IMR-90 (cell line): ENCODE measurements around the gene TPP1. TPM values are rescaled to one million over a fixed set of nuclear protein-coding genes. Genes with fewer than 3 reads are reported as not detected.

Source experiments
- ATAC-seq: fragments of 200-7000 bp; cut with Tn5 transposase; 2 replicates; pipeline ENCODE4 v1.9.1; 2020; ENCODE audit warnings: low read depth, mild to moderate bottlenecking, moderate library complexity
- BruUV-seq: library from RNA; stranded (reverse); fragments of 400-500 nt; replicated peaks from 2 replicates; lab custom pipeline; 2021; lab: Mats Ljungman, UMichigan
- CTCF ChIA-PET: fragments of 300-600 bp; formaldehyde crosslinking; extraction: SDS; loops from one replicate; lab custom pipeline; 2021; ENCODE audit warnings: antibody characterized with exemption; lab: Yijun Ruan, JAX
- POLR2A ChIA-PET: fragments of 300-600 bp; sonication (Branson Sonifier 250); formaldehyde crosslinking; loops from one replicate; lab custom pipeline; 2022; ENCODE audit warnings: antibody characterized with exemption; ENCODE audit not compliant: unreplicated experiment; lab: Charles Lee
- DNase-seq: peaks from one replicate; pipeline ENCODE4 v3.0.0; 2013
- H2AFZ ChIP-seq: replicated peaks from 2 replicates; pipeline ENCODE3; 2013; ENCODE audit warnings: low read length, mild to moderate bottlenecking; ENCODE audit not compliant: poor library complexity
- H2AK5ac ChIP-seq: 2 replicates; pipeline ENCODE4 v1.6.1; 2013; ENCODE audit warnings: low read depth, low read length, inconsistent platforms
- H2AK9ac ChIP-seq: replicated peaks from 2 replicates; pipeline ENCODE3; 2013; ENCODE audit warnings: mild to moderate bottlenecking, low read depth, low read length, moderate library complexity; ENCODE audit not compliant: poor library complexity
- H2BK120ac ChIP-seq: 2 replicates; pipeline ENCODE4 v1.6.1; 2013; ENCODE audit warnings: low read depth, low read length, inconsistent platforms
- H2BK15ac ChIP-seq: 3 replicates; pipeline ENCODE4 v1.6.1; 2013; ENCODE audit warnings: low read depth, low read length, inconsistent platforms
- H2BK20ac ChIP-seq: 2 replicates; pipeline ENCODE4 v1.6.1; 2013; ENCODE audit warnings: low read depth, mild to moderate bottlenecking, inconsistent platforms, low read length, moderate library complexity
- H2BK5ac ChIP-seq: 2 replicates; pipeline ENCODE4 v1.6.1; 2013; ENCODE audit warnings: mild to moderate bottlenecking, low read depth, low read length, inconsistent platforms; ENCODE audit not compliant: poor library complexity, severe bottlenecking
- H3K14ac ChIP-seq: replicated peaks from 2 replicates; pipeline ENCODE4 v1.6.1; 2013; ENCODE audit warnings: low read depth, low read length, inconsistent platforms
- H3K18ac ChIP-seq: 2 replicates; pipeline ENCODE4 v1.6.1; 2013; ENCODE audit warnings: low read depth, low read length, control low read depth
- H3K23ac ChIP-seq: 2 replicates; pipeline ENCODE4 v1.6.1; 2013; ENCODE audit warnings: low read depth, low read length, inconsistent platforms
- H3K27ac ChIP-seq: 2 replicates; pipeline ENCODE4 v1.5.1; 2013; ENCODE audit warnings: mild to moderate bottlenecking, control low read depth, low read length; ENCODE audit not compliant: insufficient read depth
- H3K27me3 ChIP-seq: 2 replicates; pipeline ENCODE4 v1.6.1; 2013; ENCODE audit warnings: low read length; ENCODE audit not compliant: control insufficient read depth, insufficient read depth
- H3K36me3 ChIP-seq: 2 replicates; pipeline ENCODE4 v1.6.1; 2013; ENCODE audit warnings: low read length, mixed read lengths; ENCODE audit not compliant: control insufficient read depth, insufficient read depth
- H3K4ac ChIP-seq: 2 replicates; pipeline ENCODE4 v1.6.1; 2013; ENCODE audit warnings: low read depth, low read length, inconsistent platforms
- H3K4me1 ChIP-seq: 2 replicates; pipeline ENCODE4 v1.6.1; 2013; ENCODE audit warnings: low read length, mixed read lengths; ENCODE audit not compliant: control insufficient read depth, insufficient read depth
- H3K4me2 ChIP-seq: 2 replicates; pipeline ENCODE4 v1.6.1; 2013; ENCODE audit warnings: low read depth, mild to moderate bottlenecking, control low read depth, low read length, moderate library complexity
- H3K4me3 ChIP-seq: 2 replicates; pipeline ENCODE4 v1.5.1; 2013; ENCODE audit warnings: low read depth, mild to moderate bottlenecking, control low read depth, low read length, moderate library complexity; ENCODE audit not compliant: insufficient read depth
- H3K56ac ChIP-seq: 2 replicates; pipeline ENCODE4 v1.6.1; 2013; ENCODE audit warnings: low read length, inconsistent platforms; ENCODE audit not compliant: insufficient read depth; ENCODE audit errors: extremely low read depth
- H3K79me1 ChIP-seq, 2 experiments: 2 replicates each; pipeline ENCODE4 v1.6.1; 2013; ENCODE audit warnings: low read length in 2 of 2, inconsistent platforms in 1 of 2, low read depth in 1 of 2
- H3K9ac ChIP-seq: 2 replicates; pipeline ENCODE4 v1.6.1; 2013; ENCODE audit warnings: low read depth, low read length, control low read depth
- H3K9me1 ChIP-seq: 2 replicates; pipeline ENCODE4 v1.6.1; 2013; ENCODE audit warnings: low read length, inconsistent platforms; ENCODE audit not compliant: insufficient read depth
- H3K9me3 ChIP-seq: 2 replicates; pipeline ENCODE4 v1.6.1; 2013; ENCODE audit warnings: low read length; ENCODE audit not compliant: control insufficient read depth, insufficient read depth
- H4K20me1 ChIP-seq: 2 replicates; pipeline ENCODE4 v1.6.1; 2013; ENCODE audit warnings: low read length, inconsistent platforms; ENCODE audit not compliant: insufficient read depth
- H4K5ac ChIP-seq: 2 replicates; pipeline ENCODE4 v1.6.1; 2013; ENCODE audit warnings: mild to moderate bottlenecking, low read depth, low read length, control low read depth
- H4K8ac ChIP-seq, 2 experiments: 2 replicates each; pipeline ENCODE4 v1.6.1; 2013; ENCODE audit warnings: low read depth in 2 of 2, low read length in 2 of 2, control low read depth in 1 of 2, inconsistent platforms in 1 of 2
- H4K91ac ChIP-seq: 2 replicates; pipeline ENCODE4 v1.6.1; 2013; ENCODE audit warnings: low read depth, low read length, inconsistent platforms; ENCODE audit not compliant: insufficient read depth
- BHLHE40 ChIP-seq: fragments of 150-350 bp; IDR thresholded peaks from 2 replicates; pipeline ENCODE4 v1.6.1; 2016; ENCODE audit warnings: mild to moderate bottlenecking, low read depth, low read length
- FOS ChIP-seq: fragments of 150-350 bp; IDR thresholded peaks from 2 replicates; pipeline ENCODE4 v1.6.1; 2016; ENCODE audit warnings: low read depth, low read length
- WGBS, 2 experiments: methylation state at CpG; one replicate each; pipeline versions ENCODE4 v1.1.5 to v1.1.7; 2013; ENCODE audit warnings: missing lambda C conversion rate in 2 of 2; ENCODE audit not compliant: insufficient read length in 1 of 2; ENCODE audit errors: extremely low coverage in 2 of 2; 5-methylcytosine and 5-hydroxymethylcytosine counted together
- dilution Hi-C: fragments of 300-500 bp; cut with HindIII; formaldehyde crosslinking; loops from one replicate; pipeline ENCODE4 v1.14.3; 2018; ENCODE audit warnings: low sequenced_read_pairs; ENCODE audit not compliant: unreplicated experiment
- in situ Hi-C: fragments of 300-500 bp; cut with MboI; formaldehyde crosslinking; loops from 3 replicates; pipeline ENCODE4 v1.14.3; 2019; ENCODE audit warnings: low sequenced_read_pairs, inconsistent platforms, mixed read lengths
- intact Hi-C: fragments of 100-400 bp; cut with micrococcal nuclease; formaldehyde crosslinking; loops from 2 replicates; pipeline ENCODE4 v1.10.0; 2022
- polyA plus RNA-seq, 3 experiments: library from polyadenylated mRNA; depleted of rRNA; stranded (reverse); fragments of >200 nt; gene quantifications; 2 replicates each; pipeline ENCODE4 v1.2.3, GENCODE V29; 2012; ENCODE audit warnings: low replicate concordance in 1 of 3
- total RNA-seq: library from RNA; depleted of rRNA; stranded (reverse); fragments of >200 nt; gene quantifications from 2 replicates; pipeline ENCODE4 v1.2.3, GENCODE V29; 2012

TPP1 gene
- total and polyA plus RNA-seq, 2 of the 4 experiments (the other 2 are of a cell fraction), result 33.5 to 108 TPM

- peak overlapping the region; percentile 83; the same call in 1 of the 2 replicates for H4K5ac ChIP-seq
- no peak overlapping the region for H2BK15ac ChIP-seq
- no peak overlapping the region for H2BK5ac ChIP-seq
- H4K20me1 ChIP-seq, result 0 out of 2 replicates have a peak, but pooled peaks cover 3% of the 10 kb centered on the region
- no peak overlapping the region; the same call in 1 of the 2 replicates for H3K27ac ChIP-seq
- intact Hi-C loops (no loop called here), in situ Hi-C loops (no loop called here), dilution Hi-C loops (no loop called here)
- H3K27me3 ChIP-seq, result peaks cover 17% of the 10 kb centered on the region
- TF ChIP-seq BHLHE40, result peak; percentile 30; the same call in 1 of the 2 replicates
- TF ChIP-seq FOS, result no peak
- H3K4me1 ChIP-seq, result peaks cover 5% of the 10 kb centered on the region
- peak overlapping the region; percentile 1 to 78; a peak in 3 of 4 replicates for H4K8ac ChIP-seq
- H2AK5ac ChIP-seq, result peak overlapping the region; percentile 85
- BruUV-seq, result no TSS peak
- peak overlapping the region; percentile 86 for H2AFZ ChIP-seq
- peak overlapping the region; percentile 84 for H2AK9ac ChIP-seq
- peak overlapping the region; percentile 76 for H3K9ac ChIP-seq
- peak overlapping the region; percentile 77 for H3K23ac ChIP-seq
- H2BK20ac ChIP-seq, result 0 out of 2 replicates have a peak overlapping the region, but pooled peaks have one; percentile 5
- POLR2A ChIA-PET, result no interaction called here
- ATAC-seq, result peak; percentile 70
- no peak for DNase-seq
- peak overlapping the region; percentile 76 for H2BK120ac ChIP-seq
- peak overlapping the region; percentile 97 for H3K4me2 ChIP-seq
- H3K4ac ChIP-seq, result peak overlapping the region; percentile 85
- CTCF ChIA-PET, result no interaction called here
- no peak overlapping the region for H3K56ac ChIP-seq
- H3K4me3 ChIP-seq, result peak overlapping the region; percentile 58
- H3K9me3 ChIP-seq, result no peaks in the 10 kb centered on the region
- no peaks in the 10 kb centered on the region for H3K36me3 ChIP-seq
- H3K79me1 ChIP-seq, result peaks cover 3 to 17% of the 10 kb centered on the region in 2 experiments; a peak in 2 of 4 replicates
- H3K18ac ChIP-seq, result peak overlapping the region; percentile 20; the same call in 1 of the 2 replicates
- H3K14ac ChIP-seq, result peak overlapping the region; percentile 91
- H4K91ac ChIP-seq, result peak overlapping the region; percentile 66; the same call in 1 of the 2 replicates
- H3K9me1 ChIP-seq, result peaks cover 19% of the 10 kb centered on the region
- WGBS, 2 experiments, result 5% methylated on average over 5 of the region's 84 CpGs; no CpG with 5 or more reads in 1 of the 2 experiments
Observed at GRCh38 chr11:6655020-6655789, 36.0 kb upstream of the TPP1 start.
